GM12878 (cell line): Measurements from ENCODE around the gene ITGA11.
A peak's percentile ranks its signal among the peaks of the same experiment; 100 is the strongest.

ENCODE experiments used
- BCL11A ChIP-seq: IDR thresholded peaks from 2 replicates; pipeline ENCODE4 v1.6.1; 2011; ENCODE audit warnings: low read depth, low read length
- CTCF ChIP-seq, 3 experiments: IDR thresholded peaks in 2 of 3; conservative IDR thresholded peaks in 1 of 3; 2 replicates each; pipeline ENCODE4 v1.5.1; 2011; ENCODE audit warnings: low read depth in 3 of 3, low read length in 3 of 3, mild to moderate bottlenecking in 3 of 3, control low read depth in 2 of 3, moderate library complexity in 2 of 3, inconsistent platforms in 1 of 3, mixed read lengths in 1 of 3; ENCODE audit not compliant: control insufficient read depth in 2 of 3, insufficient read depth in 1 of 3; ENCODE audit errors: extremely low read depth in 1 of 3
- POLR2A ChIP-seq: IDR thresholded peaks from 2 replicates; pipeline ENCODE4 v1.6.1; 2011; ENCODE audit warnings: low read depth, mild to moderate bottlenecking, low read length

GRCh38 chr15:68383161-68384074 lies 48.5 kb downstream of the ITGA11 start:
- no peak for TF ChIP-seq BCL11A
- peak; percentile 54 to 69 (median 59) for TF ChIP-seq CTCF (IDR thresholded peaks at IDR 0.05 in 2 of 3, conservative IDR thresholded peaks at IDR 0.05 in 1 of 3; ENCODE audit: control insufficient read depth in 2 of 3, extremely low read depth in 1 of 3, insufficient read depth in 1 of 3, low read depth in 3 of 3, low read length in 3 of 3)
- no peak for TF ChIP-seq POLR2A
